GM12892 (cell line): ENCODE measurements around the gene POU1F1.

Source experiments
- DNase-seq: peaks from one replicate; pipeline ENCODE4 v3.0.0; 2011; ENCODE audit not compliant: insufficient read length
- FAIRE-seq: peaks from 2 replicates; lab custom pipeline; 2011; peaks lifted over from hg19 to GRCh38; lab: Jason Lieb, UNC
- POLR2A ChIP-seq: IDR thresholded peaks from 2 replicates; pipeline ENCODE4 v1.6.1; 2011; ENCODE audit warnings: low read depth, low read length, control low read depth
- POLR2AphosphoS5 ChIP-seq: IDR thresholded peaks from 2 replicates; pipeline ENCODE4 v1.6.1; 2011; ENCODE audit warnings: low read depth, low read length, control low read depth
- TAF1 ChIP-seq: IDR thresholded peaks from 2 replicates; pipeline ENCODE4 v1.6.1; 2011; ENCODE audit warnings: low read depth, mild to moderate bottlenecking, control low read depth, low read length, borderline replicate concordance

POU1F1 gene

GRCh38 chr3:87247430-87247773, 29.0 kb downstream of the POU1F1 start:
- no peak for FAIRE-seq
- no peak for TF ChIP-seq TAF1
- TF ChIP-seq POLR2A = no peak
- no peak for TF ChIP-seq POLR2AphosphoS5
- no peak for DNase-seq

DNA sequence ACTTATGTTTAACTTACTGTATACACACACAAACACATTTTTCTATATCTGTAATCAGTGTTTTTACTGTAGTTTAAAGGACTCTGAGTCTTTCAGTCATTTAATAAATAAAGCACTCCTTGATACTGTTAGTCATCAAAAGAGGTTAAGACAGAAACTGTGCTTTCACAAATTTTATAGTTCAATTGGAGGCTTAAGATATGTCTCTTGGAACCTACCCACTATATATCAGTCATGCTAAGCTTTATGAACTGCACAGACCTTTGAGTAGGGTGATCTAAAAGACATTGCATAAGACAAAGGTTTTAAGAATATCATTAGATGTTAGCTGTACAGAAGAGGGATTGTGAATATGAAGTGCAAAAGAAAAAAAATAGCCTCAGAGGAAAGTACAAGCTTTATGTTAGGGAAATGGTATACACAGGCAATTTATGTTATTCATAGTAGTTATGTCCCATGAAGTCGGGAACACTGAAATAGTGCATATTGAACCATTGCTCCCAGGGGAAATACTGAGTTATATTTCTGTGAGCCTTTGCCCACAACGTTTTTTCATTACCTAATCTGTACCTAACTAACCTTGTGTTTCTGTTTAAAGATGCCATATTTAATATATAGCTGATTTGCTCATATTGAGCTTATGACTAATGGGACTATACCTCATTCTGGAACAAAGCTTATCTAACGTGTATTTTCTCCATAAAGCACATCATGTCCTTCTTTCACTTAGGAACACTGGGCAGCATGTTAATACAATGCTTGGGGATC, 29.5 kb downstream of the POU1F1 start:
- TF ChIP-seq TAF1 (no peak), POLR2AphosphoS5 (no peak), POLR2A (no peak)
- FAIRE-seq (no peak), DNase-seq (no peak)

DNA sequence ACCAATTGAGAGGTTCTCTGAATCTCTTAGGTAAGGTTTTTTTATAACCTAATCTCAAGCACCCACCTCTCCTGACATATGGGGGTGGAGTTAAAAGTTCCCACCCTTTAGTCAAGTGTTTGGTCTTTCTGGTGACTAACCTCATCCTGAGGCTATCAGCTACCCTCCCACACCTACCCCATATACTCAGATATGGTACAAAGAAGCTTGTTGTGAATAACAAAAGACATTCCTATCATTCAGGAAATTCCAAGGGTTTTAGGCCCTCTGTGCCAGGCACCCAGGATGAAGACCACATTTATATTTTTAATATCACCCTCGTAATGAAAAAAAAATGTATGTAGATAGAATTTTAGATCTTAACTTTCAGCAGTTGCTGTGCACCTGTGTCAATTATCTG, 40.3 kb downstream of the POU1F1 start:
- no peak for FAIRE-seq
- TF ChIP-seq TAF1 = no peak
- no peak for TF ChIP-seq POLR2A
- no peak for TF ChIP-seq POLR2AphosphoS5

DNA sequence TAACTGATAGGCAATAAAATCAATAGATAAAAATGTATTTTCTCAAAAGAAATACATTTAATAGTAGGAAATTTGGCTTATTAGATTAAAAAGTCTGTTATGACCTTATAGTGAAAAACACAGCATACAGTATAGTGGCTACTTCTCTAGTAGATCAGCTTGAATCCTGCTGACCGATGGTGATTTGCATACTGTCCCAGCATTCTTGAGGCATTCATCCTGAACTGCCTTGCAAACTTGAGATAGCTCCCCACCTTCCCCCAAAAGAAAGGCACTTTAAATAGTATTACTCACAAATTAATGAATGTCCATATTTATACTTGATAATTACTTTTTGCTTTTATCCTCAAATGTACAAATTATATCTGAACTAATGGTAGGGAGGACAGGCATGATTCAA, 42.6 kb downstream of the POU1F1 start:
- FAIRE-seq (no peak), DNase-seq (no peak)
- TF ChIP-seq POLR2A (no peak), TAF1 (no peak)

More for the DNA sequence above, 40.3 kb downstream of the POU1F1 start:
- no peak for DNase-seq

- TF ChIP-seq POLR2A (no peak), POLR2AphosphoS5 (no peak), TAF1 (no peak)
- no peak for DNase-seq
- no peak for FAIRE-seq
Measured at GRCh38 chr3:87229113-87229512, 47.3 kb downstream of the POU1F1 start.

DNA sequence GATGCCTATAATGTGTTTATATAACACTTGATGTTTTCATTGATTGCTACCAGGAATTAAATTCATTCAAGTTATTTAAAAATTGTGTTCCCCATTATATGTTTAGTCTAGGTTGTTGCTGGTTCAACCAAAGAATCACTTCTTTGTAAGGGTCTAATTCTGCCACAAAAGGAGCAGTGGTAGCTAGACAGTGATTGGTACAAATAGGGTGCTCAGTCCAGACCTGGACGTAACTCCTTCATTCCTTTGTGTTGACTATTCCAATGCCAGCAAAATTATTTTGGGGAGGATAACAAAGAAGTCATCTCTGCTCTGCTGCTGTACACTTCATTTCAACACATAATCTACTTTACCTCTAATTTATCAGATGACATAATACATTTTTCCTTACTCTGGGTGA, 48.1 kb downstream of the POU1F1 start:
- FAIRE-seq = no peak
- TF ChIP-seq POLR2A = no peak
- no peak for TF ChIP-seq POLR2AphosphoS5
- TF ChIP-seq TAF1 = no peak
- DNase-seq = no peak

GRCh38 chr3:87227835-87228144, 48.6 kb downstream of the POU1F1 start:
- FAIRE-seq (no peak), DNase-seq (no peak)
- no peak for TF ChIP-seq TAF1
- no peak for TF ChIP-seq POLR2A
- TF ChIP-seq POLR2AphosphoS5 = no peak

GRCh38 chr3:87227104-87227834, 49.1 kb downstream of the POU1F1 start, which contains the start of gene CHMP2B:
CHMP2B (plus strand) TSS chr3:87227309; CDS start chr3:87227523, 214 bp downstream.
- TF ChIP-seq TAF1 (0 out of 2 replicates have a peak, but pooled peaks have one; percentile 37), POLR2A (peak; percentile 78; the same call in 1 of the 2 replicates), POLR2AphosphoS5 (no peak)
- FAIRE-seq = peak; percentile 92
- DNase-seq = peak; percentile 69

DNA sequence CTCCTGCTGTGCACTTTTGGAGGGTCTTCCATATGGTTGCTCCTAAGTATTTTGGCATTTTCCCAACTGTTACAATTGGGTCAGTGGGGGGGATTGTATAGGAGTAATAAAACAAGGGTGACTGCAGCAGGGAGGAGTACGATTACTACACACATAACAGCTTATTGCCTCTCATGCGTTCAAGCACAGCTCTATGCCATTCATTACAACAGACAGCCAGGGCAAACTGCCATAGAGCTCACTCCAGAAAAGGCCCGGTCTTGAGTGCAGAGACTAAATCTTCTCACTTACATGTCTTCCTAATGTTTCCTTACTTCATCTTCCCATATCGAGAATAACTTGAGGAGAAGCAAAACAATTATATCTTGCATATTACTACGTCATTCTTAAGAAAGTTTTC, 50.7 kb downstream of the POU1F1 start:
- FAIRE-seq (peak; percentile 75), DNase-seq (no peak)
- TF ChIP-seq POLR2AphosphoS5 (no peak), TAF1 (no peak), POLR2A (no peak)

GRCh38 chr3:87219611-87220010, 56.8 kb downstream of the POU1F1 start:
- DNase-seq (no peak), FAIRE-seq (no peak)
- TF ChIP-seq TAF1 (no peak), POLR2AphosphoS5 (no peak), POLR2A (no peak)

- TF ChIP-seq POLR2AphosphoS5 (no peak), POLR2A (no peak), TAF1 (no peak)
- DNase-seq = no peak
- no peak for FAIRE-seq
Measured at GRCh38 chr3:87218560-87218959, 57.8 kb downstream of the POU1F1 start.
